Bronchus fibroblast of lung (primary cell): ENCODE measurements around the gene VCX. TPM values are rescaled to one million over a fixed set of nuclear protein-coding genes. Genes with fewer than 3 reads are reported as not detected.

Source experiments
- total RNA-seq: library from RNA; depleted of rRNA; stranded (reverse); fragments of >200 nt; gene quantifications from 2 replicates; pipeline ENCODE4 v1.2.3, GENCODE V29; 2015

Gene VCX
- not detected in 2 replicates for total RNA-seq

DNA sequence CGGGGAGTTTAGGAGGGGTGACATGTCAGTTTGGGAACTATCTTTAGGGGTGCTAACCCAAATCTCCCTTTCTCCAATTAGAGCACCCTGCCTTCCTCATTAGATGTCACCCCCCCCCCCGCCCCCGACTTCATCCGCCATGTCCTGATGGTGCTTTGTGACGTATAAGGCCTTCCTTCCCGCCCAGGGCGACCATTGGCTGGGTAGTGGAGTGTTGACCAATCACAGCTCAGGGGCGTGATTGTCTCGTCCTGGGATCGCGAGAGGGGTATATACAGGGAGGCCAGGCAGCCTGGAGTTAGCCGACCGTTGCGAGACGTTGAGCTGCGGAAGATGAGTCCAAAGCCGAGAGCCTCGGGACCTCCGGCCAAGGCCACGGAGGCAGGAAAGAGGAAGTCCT is at the start of gene VCX:
TSS of gene VCX (plus strand) at position 301 of the 400 bp plus-strand sequence. CDS start at position 334, 33 bp downstream.

Other genes with a start within 250 kb of the VCX start
- 14.1 and 21.7 TPM in 2 replicates for gene PNPLA4, start 84.2 kb downstream of the VCX start, total RNA-seq